GM10266 (cell line): Measurements from ENCODE around the gene PCDH15.

ENCODE experiments used
- DNase-seq: peaks from one replicate; pipeline ENCODE4 v3.0.0; 2012; ENCODE audit errors: extremely low spot score
- CTCF ChIP-seq: IDR thresholded peaks from 2 replicates; pipeline ENCODE4 v1.5.1; 2012; ENCODE audit warnings: mild to moderate bottlenecking, low read depth; ENCODE audit not compliant: control insufficient read depth, insufficient read depth; ENCODE audit errors: missing control alignments

Gene PCDH15

GRCh38 chr10:54620352-54620751 is 180.7 kb downstream of the PCDH15 start:
- no peak for DNase-seq
- no peak for TF ChIP-seq CTCF

- DNase-seq = no peak
- no peak for TF ChIP-seq CTCF
Observed at GRCh38 chr10:54614072-54614471, 187.0 kb downstream of the PCDH15 start.

- TF ChIP-seq CTCF = no peak
- no peak for DNase-seq
Observed at GRCh38 chr10:54613162-54613561, 187.9 kb downstream of the PCDH15 start.

- TF ChIP-seq CTCF = no peak
Observed at GRCh38 chr10:54609423-54609822, 191.6 kb downstream of the PCDH15 start.

GRCh38 chr10:54607983-54608382 is 193.0 kb downstream of the PCDH15 start:
- no peak for TF ChIP-seq CTCF
- DNase-seq = no peak

More at GRCh38 chr10:54609423-54609822, 191.6 kb downstream of the PCDH15 start:
- no peak for DNase-seq

GRCh38 chr10:54594289-54594688 is 206.7 kb downstream of the PCDH15 start:
- DNase-seq = no peak
- TF ChIP-seq CTCF = no peak

GRCh38 chr10:54587971-54588370 is 213.1 kb downstream of the PCDH15 start:
- no peak for DNase-seq
- TF ChIP-seq CTCF = no peak
